NCI-H2107 (cell line): ENCODE measurements around the gene SPO11.

Source experiments
- DNase-seq: peaks from one replicate; lab custom pipeline; 2025; lab: John Stamatoyannopoulos, UW

The SPO11 gene

DNA sequence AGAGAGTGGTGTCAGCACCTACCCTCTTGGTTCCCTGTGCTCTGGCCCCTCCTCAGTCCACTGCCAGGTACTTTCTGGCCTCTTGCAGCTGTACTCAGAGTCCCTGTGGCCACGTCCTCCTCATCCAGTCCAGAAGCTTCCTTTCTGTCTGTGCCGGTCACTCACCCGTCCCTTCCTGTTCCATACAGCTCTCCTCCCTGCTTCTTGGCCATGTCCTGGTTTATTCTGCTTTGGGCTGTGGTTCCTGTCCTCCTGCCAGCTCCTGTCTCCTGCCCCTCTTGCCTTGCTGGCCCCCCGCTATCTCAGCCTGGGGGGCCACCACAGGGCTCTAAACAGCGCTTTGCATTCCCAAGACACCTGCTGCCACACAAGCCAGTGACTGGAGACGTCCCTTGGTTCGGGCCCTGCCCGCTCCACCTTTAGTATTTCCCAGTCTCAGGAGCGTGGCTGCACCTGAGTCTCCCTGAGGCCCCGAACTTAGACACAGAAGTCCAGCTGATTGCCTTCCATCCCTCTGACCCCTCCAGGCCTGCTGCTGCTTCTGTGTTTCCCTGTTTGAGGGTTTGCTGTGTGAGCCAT lies 46.1 kb downstream of the SPO11 start:
- no peak for DNase-seq

- no peak for DNase-seq
Observed at GRCh38 chr20:57377350-57377749, 47.7 kb downstream of the SPO11 start.

- DNase-seq, result no peak
Observed at GRCh38 chr20:57378107-57378506, 48.5 kb downstream of the SPO11 start.

- no peak for DNase-seq
Observed at GRCh38 chr20:57378646-57379262, 49.2 kb downstream of the SPO11 start.

DNA sequence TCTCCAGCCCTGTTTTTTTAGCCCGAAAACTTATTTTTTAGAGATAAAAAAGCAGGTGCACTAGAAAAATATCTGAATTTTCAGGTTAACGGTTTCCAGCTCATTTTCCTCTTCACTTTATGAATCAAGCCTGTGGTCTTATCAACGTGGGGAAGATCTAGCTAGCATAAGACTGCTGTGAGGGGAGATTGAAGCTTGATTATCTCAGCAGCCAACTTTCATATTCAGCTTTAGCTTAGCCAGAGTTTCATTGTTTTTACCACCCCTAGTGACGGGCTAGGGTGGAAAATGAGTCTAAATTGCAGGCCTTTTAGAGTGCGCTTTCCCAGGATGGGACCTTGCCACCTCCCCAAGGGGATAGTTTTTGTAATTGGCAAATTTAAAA lies 49.7 kb downstream of the SPO11 start:
- DNase-seq, result no peak

- DNase-seq, result no peak
Observed at GRCh38 chr20:57380081-57380750, 50.6 kb downstream of the SPO11 start.

DNA sequence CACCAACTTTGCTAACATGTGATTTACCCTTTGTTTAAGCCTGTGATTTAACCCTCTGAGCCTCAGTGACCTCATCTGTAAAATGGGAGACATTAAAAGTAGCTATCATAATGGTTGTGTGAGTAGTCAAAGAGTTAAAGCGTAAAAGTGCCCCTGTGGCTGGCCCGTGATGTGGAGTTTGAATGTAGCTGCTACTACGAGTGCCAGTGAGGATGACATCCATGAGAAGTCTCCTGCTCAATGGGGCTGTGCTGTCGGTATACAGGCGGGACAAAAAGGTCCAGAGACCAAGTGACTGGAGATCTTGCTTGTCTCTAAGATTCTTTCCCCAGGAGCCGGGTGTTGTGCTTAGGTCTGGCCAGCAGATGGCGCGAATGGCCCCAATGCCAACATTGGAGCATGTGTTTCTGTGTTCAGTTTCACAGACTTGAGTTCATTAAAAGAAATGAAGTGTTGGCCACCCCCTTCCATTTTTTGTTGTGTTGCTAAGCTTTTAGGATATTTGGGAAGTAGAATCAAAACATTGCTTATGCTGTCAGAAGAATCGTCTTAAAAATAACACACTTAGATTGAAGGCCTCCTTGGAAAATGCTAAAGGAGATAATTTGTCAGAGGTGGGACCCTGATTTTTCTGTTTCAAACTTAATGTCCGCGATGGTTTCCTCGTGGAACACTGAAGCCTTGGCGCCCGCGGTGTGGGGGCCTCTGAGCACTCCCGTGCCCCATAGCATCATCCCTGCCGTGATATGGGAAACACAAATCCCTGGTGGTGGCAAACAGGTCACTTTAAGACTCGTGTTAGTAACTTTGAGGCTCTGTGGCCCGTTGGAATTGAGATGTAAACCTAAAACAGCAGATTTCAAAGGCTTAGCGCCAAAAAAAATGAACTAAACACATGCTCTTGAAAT lies 52.2 kb downstream of the SPO11 start:
- DNase-seq, result peak; percentile 71

- no peak for DNase-seq
Observed at GRCh38 chr20:57382516-57382915, 52.9 kb downstream of the SPO11 start.

DNA sequence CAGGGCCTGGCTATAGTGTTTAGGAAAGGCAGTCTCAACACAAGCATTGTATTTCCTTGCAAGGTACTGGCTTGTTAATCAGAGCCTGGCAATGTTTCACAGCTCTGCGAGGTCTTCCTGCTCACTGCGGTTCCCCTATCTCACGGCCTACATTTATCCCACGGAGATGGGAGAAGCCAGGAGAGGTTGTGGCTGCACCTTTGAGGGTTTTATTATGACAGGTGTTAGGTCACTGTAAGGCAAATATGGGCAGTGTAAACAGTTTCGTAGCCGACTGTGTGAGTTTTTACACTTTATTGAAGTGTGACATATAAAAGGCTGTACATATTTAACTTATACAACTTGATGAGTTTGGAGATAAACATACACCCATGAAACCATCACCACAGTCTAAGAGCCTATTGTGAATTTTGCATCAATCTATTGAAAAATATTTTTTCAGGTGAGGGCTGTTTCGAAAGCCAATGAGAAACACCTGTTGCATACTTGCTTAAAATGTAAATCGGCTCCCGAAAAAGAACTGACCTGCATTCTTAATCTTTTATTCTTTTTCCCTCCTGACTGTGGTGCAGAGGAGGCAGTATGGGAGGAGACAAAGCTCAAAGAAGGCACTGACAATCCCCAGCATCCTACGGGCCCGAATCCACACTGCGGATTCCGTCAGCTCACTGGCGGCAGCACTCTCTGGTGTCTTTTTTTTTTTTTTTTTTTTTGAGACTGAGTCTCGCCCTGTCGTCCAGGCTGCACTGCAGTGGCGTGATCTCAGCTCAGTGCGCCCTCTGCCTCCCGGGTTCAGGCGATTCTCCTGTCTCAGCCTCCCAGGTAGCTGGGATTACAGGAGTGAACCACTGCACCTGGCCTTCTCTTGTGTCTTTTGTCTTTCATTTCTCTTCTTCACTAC lies 54.1 kb downstream of the SPO11 start:
- DNase-seq, result no peak

- no peak for DNase-seq
Observed at GRCh38 chr20:57384486-57384885, 54.9 kb downstream of the SPO11 start.

DNA sequence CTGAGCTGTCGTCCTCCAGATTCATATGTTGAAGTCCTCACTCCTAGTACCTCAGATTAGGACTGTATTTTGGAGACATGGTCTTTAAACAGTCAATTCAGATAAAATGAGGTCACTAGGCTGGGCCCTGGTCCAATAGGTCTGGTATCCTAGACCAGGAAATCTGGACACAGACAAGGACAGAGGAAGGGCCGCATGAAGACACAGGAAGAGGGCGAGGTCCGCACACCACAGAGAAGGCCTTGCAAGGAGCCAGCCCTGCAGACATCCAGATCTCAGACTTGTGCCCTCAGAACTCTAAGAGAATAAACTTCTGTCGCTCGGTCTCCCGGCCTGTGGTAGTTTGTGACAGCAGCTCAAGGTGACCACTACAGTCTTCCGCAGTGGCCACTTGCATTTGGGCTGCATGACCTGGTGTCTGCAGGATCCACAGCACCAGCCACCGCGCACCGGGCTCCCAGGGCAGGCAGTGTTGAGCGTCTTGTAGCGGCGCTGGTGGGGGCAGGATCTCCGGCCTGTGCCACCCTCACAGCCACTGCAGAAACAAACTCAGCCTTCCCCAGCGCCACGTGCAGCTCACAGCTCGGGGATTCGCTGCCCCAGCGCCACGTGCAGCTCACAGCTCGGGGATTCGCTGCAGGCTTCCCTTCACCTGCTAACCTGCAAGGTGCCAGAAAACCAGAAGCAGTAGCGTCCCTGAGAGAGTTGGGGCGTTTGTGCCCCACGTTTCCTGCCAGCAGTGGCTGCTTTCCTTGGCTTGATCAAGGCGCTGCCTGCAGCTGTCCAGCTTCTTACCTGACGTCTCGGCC lies 55.6 kb downstream of the SPO11 start:
- DNase-seq, result no peak

DNA sequence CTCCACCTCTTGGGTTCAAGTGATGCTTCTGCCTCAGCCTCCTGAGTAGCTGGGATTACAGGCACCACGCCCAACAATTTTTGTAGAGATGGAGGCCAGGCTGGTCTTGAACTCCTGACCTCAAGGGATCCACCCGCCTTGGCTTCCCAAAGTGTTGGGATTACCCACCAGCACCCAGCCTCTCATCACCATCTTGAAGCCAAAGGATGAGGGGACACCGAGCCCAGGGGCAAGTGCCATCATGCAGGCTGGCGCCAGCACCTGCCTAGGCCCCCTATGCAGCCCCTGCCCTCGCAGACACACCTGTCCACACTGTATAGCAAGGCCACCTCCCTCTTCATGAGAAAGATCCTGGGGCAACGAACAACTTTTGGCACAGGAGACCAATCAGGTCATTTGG lies 56.3 kb downstream of the SPO11 start:
- DNase-seq, result no peak

- DNase-seq, result no peak
Observed at GRCh38 chr20:57386762-57387161, 57.2 kb downstream of the SPO11 start.

DNA sequence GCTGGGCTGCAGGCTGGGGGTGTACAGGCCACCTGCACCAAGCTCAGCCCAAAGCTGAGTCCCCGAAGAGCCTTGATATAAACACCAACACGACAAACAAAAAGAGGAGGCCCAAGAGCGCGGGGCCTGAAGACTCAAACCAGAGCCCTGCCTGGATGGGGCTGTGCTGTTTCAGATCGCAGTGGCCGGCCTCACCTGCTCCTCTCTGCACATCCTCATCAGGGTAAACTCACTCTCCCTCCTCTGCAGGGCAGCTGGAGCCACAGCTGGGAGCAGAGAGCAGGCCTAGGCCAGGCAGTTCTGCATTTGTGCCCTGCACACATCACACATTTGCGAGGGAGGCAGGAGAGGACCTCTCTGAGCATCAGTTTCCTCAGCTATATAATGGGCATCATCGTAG lies 57.9 kb downstream of the SPO11 start:
- DNase-seq, result no peak

GRCh38 chr20:57387945-57388371 lies 58.4 kb downstream of the SPO11 start:
- no peak for DNase-seq

DNA sequence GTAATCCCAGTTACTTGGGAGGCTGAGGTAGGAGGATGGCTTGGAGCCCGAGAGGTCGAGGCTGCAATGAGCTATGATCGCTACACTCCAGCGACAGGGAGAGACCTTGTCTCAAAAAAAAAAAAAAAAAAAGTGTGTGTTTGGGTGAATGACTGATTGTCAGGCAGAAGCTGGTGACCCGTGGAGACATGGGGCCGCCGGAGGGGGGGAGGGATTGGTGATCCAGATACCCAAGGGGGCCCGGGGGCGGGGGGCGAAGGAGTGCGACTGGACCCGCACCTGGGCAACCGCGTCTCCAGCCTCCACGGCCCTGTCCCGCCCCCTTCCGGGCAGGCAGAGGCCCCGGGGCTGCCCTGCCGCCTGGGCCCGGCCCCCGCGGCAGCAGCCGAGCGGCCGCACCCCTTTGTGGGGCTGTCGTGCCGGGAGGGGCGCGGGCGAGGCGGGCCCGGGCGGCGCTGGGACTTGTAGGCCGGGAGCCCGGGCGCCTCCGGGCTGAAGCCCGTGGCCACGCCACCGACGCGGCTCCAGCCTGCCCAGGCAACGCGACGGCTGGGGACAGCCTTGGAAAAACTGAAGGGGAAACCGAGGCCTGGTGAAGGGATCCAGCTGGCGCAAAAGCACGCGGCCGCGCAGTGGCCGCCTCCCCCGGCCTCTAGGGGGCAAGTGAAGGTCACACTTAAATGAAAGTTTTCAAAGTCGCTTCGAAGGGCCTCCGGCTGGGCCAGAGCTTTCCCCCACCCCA lies 59.5 kb downstream of the SPO11 start:
- DNase-seq, result peak; percentile 68

GRCh38 chr20:57389695-57390603 lies 60.3 kb downstream of the SPO11 start:
- no peak for DNase-seq

DNA sequence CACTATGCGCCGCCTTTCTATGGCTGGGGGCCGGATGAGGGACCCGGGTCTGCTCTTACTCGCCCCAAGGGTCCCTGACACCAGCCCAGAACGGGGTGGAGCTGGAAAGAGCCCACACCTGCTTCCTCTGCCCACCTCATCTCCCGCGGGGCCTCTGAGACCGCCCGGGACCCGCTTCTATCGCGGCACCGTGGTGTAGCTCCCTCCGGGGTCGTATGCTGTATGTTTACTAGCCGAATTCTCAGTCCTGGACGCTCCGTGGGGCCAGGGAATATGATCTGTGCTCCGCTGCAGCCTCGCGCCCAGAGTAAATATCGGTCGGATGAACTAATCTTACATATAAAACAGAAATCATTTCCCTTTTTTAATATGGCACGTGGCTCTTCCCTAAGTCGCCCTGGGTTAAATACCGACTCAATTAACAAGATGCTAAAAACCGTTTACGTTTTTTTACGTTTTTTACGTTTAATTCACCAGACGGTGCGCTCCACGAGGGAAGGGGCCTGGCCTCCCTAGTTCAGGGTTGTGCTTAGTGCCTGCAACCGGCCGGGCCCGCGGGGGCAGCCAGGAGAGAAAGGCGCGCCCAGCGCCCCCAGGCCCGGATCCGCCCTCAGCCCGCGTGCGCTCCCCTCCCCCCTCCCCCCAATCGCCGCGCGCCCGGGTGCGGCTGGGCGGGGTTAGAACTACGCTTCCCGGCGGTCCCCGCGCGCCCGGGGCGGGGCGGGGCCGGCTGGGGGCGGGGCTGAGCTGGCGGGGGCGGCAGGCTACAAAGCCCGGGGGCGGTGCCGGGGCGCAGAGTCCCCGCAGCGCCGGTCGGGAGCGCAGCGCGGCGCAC lies 61.2 kb downstream of the SPO11 start, which contains the start of gene RBM38:
RBM38 (plus strand) TSS at position 793 of the 835 bp plus-strand sequence. CDS start 186 bp downstream, outside the sequence.
- peak; percentile 59 for DNase-seq
